Measurements from ENCODE around the gene MFRP. TPM values are rescaled to one million over a fixed set of nuclear protein-coding genes. Genes with fewer than 3 reads are reported as not detected.

MFRP gene
- total and polyA plus RNA-seq, 9 of the 15 experiments (the other 6 are each of a cell fraction or from before 2014, with no cell fraction given): not detected

DNA sequence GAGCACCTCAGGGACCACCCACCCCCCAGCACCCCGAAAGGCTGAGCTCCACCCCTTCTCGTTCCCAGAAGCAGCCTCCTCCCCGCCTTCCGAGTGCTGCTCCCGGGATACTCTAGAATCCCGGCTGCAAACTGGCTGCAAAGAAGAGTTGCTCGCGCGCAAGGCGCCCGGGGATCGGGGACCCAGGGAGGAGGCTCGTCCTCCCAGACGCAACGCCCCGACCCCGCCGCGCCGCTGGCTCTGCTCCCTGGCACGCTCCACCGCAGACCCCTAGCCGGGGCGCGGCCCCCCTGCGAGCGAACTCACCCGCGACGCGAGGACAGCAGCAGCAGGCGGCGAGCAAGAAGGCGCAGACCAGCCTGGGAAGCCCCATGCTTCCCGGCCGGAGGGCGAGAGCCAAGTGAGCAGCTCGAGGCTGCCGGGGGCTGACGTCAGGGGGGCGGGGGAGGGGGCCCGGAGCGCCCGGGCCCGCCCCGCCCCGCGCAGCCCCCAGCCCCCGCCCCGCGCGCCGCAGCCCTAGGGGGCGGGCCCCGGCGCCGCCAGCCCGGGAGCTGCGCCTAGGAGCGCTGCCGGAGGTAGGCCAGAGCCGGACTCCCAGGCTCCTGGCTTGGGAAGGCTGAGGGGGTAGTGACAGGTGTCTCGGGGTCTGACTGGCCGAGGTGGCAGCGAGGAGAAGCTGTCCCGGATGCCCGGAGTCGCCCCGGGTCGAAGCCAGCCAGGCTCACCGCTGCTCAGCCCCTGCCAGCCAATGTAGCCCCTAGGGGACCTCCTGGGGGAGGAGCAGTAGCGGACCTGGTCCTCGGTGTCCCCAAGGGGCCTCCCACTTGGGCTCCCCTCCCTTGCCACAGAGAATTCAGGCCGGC is 29.5 kb downstream of the MFRP start, which contains the start of gene MCAM (continued):
- TF ChIP-seq, protein P1, sequence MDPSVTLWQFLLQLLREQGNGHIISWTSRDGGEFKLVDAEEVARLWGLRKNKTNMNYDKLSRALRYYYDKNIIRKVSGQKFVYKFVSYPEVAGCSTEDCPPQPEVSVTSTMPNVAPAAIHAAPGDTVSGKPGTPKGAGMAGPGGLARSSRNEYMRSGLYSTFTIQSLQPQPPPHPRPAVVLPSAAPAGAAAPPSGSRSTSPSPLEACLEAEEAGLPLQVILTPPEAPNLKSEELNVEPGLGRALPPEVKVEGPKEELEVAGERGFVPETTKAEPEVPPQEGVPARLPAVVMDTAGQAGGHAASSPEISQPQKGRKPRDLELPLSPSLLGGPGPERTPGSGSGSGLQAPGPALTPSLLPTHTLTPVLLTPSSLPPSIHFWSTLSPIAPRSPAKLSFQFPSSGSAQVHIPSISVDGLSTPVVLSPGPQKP (CRISPR knock-in tag; IDR thresholded peaks at IDR 0.05): no peak
- peak; percentile 67; the same call in 1 of the 2 replicates for TF ChIP-seq RB1 (IDR thresholded peaks at IDR 0.05; ENCODE audit: low read depth)
- no peak for TF ChIP-seq ZNF717 (CRISPR knock-in tag; IDR thresholded peaks at IDR 0.05)
- TF ChIP-seq ZNF699 (CRISPR knock-in tag; IDR thresholded peaks at IDR 0.05; ENCODE audit: insufficient replicate concordance): no peak
- TF ChIP-seq RBM34 (IDR thresholded peaks at IDR 0.05; ENCODE audit: borderline replicate concordance, insufficient read depth, low read length): 0 out of 2 replicates have a peak, but pooled peaks have one; percentile 37
- TF ChIP-seq RBFOX2 (IDR thresholded peaks at IDR 0.05; ENCODE audit: low read depth, low read length): peak; percentile 83
- peak; percentile 63; the same call in 1 of the 2 replicates for TF ChIP-seq PHF8 (IDR thresholded peaks at IDR 0.05; ENCODE audit: borderline replicate concordance, low read length)
- no peak for TF ChIP-seq SP2 (IDR thresholded peaks at IDR 0.05; ENCODE audit: extremely low read depth, low read depth, low read length, poor library complexity, severe bottlenecking)
- no peak for TF ChIP-seq NFE2 (IDR thresholded peaks at IDR 0.05; ENCODE audit: low read depth)
- TF ChIP-seq ZNF224 (CRISPR knock-in tag; IDR thresholded peaks at IDR 0.05): no peak
- TF ChIP-seq TOE1 (IDR thresholded peaks at IDR 0.05; ENCODE audit: borderline replicate concordance): no peak
- TF ChIP-seq TOE1 (CRISPR knock-in tag; IDR thresholded peaks at IDR 0.05; ENCODE audit: borderline replicate concordance, low read depth): no peak
- no peak for TF ChIP-seq STAT5B (CRISPR knock-in tag; IDR thresholded peaks at IDR 0.05)
- no peak for TF ChIP-seq ZNF143 (CRISPR knock-in tag; IDR thresholded peaks at IDR 0.05)
- TF ChIP-seq, protein P2, sequence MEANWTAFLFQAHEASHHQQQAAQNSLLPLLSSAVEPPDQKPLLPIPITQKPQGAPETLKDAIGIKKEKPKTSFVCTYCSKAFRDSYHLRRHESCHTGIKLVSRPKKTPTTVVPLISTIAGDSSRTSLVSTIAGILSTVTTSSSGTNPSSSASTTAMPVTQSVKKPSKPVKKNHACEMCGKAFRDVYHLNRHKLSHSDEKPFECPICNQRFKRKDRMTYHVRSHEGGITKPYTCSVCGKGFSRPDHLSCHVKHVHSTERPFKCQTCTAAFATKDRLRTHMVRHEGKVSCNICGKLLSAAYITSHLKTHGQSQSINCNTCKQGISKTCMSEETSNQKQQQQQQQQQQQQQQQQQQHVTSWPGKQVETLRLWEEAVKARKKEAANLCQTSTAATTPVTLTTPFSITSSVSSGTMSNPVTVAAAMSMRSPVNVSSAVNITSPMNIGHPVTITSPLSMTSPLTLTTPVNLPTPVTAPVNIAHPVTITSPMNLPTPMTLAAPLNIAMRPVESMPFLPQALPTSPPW (CRISPR knock-in tag; IDR thresholded peaks at IDR 0.05): peak; percentile 90
- TF ChIP-seq TBP (optimal IDR thresholded peaks at IDR 0.05; ENCODE audit: low read depth, low read length): peak; percentile 62
- no peak for TF ChIP-seq HIVEP1 (CRISPR knock-in tag; IDR thresholded peaks at IDR 0.05)
- peak; percentile 86 for TF ChIP-seq ZFX (CRISPR knock-in tag; IDR thresholded peaks at IDR 0.05)
- no peak for TF ChIP-seq ZNF165 (CRISPR knock-in tag; IDR thresholded peaks at IDR 0.05; ENCODE audit: borderline replicate concordance)
- no peak for TF ChIP-seq RFX5 (IDR thresholded peaks at IDR 0.05; ENCODE audit: low read depth, low read length)
- TF ChIP-seq TRIM28 (IDR thresholded peaks at IDR 0.05): no peak
- TF ChIP-seq PYGO2 (tag; IDR thresholded peaks at IDR 0.05): no peak
- TF ChIP-seq, protein P3, sequence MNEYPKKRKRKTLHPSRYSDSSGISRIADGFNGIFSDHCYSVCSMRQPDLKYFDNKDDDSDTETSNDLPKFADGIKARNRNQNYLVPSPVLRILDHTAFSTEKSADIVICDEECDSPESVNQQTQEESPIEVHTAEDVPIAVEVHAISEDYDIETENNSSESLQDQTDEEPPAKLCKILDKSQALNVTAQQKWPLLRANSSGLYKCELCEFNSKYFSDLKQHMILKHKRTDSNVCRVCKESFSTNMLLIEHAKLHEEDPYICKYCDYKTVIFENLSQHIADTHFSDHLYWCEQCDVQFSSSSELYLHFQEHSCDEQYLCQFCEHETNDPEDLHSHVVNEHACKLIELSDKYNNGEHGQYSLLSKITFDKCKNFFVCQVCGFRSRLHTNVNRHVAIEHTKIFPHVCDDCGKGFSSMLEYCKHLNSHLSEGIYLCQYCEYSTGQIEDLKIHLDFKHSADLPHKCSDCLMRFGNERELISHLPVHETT (CRISPR knock-in tag; conservative IDR thresholded peaks at IDR 0.05 in 1 of 2, IDR thresholded peaks at IDR 0.05 in 1 of 2): no peak

Measured in K562 (cell line).